ENCODE results near the gene CDK1.

CDK1 gene

GRCh38 chr10:60778214-60778970, at the start of gene CDK1:
Gene CDK1, plus strand, starts transcription at chr10:60778478. Its CDS starts 1,688 bp downstream, at chr10:60780166.
- DNase-seq, result peak; percentile 98

GRCh38 chr10:60729106-60729505, 49.2 kb upstream of the CDK1 start:
- DNase-seq, result no peak

GRCh38 chr10:60731134-60731885, 47.0 kb upstream of the CDK1 start:
- DNase-seq, result no peak

- DNase-seq, result no peak
These were observed 46.0 kb upstream of the CDK1 start for GRCh38 chr10:60732198-60732806.

- DNase-seq, result peak; percentile 6
These were observed 45.3 kb upstream of the CDK1 start for GRCh38 chr10:60732807-60733516.

- DNase-seq, result no peak
These were observed 44.8 kb upstream of the CDK1 start for GRCh38 chr10:60733517-60733822.

- no peak for DNase-seq
These were observed 44.5 kb upstream of the CDK1 start for GRCh38 chr10:60733826-60734225.

GRCh38 chr10:60734226-60734625, 44.1 kb upstream of the CDK1 start:
- no peak for DNase-seq

GRCh38 chr10:60735244-60735643, 43.0 kb upstream of the CDK1 start:
- DNase-seq, result no peak

GRCh38 chr10:60737242-60737641, 41.0 kb upstream of the CDK1 start:
- DNase-seq, result no peak

GRCh38 chr10:60739558-60739957, 38.7 kb upstream of the CDK1 start:
- no peak for DNase-seq

- no peak for DNase-seq
These were observed 35.8 kb upstream of the CDK1 start for GRCh38 chr10:60742512-60742911.

GRCh38 chr10:60747817-60748469, 30.3 kb upstream of the CDK1 start:
- no peak for DNase-seq

- DNase-seq, result no peak
These were observed 25.1 kb upstream of the CDK1 start for GRCh38 chr10:60753152-60753551.

- no peak for DNase-seq
These were observed 24.5 kb upstream of the CDK1 start for GRCh38 chr10:60753817-60754216.

GRCh38 chr10:60757420-60757895, 20.8 kb upstream of the CDK1 start:
- peak; percentile 71 for DNase-seq

GRCh38 chr10:60759181-60759580, 19.1 kb upstream of the CDK1 start:
- no peak for DNase-seq

GRCh38 chr10:60760711-60761210, 17.5 kb upstream of the CDK1 start:
- DNase-seq, result no peak

- DNase-seq, result no peak
These were observed 15.7 kb upstream of the CDK1 start for GRCh38 chr10:60762554-60762953.

- DNase-seq, result no peak
These were observed 10.9 kb upstream of the CDK1 start for GRCh38 chr10:60767424-60767823.

GRCh38 chr10:60769406-60769805, 8.9 kb upstream of the CDK1 start:
- no peak for DNase-seq

- no peak for DNase-seq
These were observed 523 bp upstream of the CDK1 start for GRCh38 chr10:60777696-60778213.
